ENCODE results near the gene CRAMP1.

GRCh38 chr16:1651094-1651973, 39.2 kb downstream of the CRAMP1 start:
- TF ChIP-seq CTCF (IDR thresholded peaks at IDR 0.05) (no peak), EZH2phosphoT487 (IDR thresholded peaks at IDR 0.05) (no peak), EZH2 (IDR thresholded peaks at IDR 0.05) (no peak)

Measured in neural progenitor cell (in vitro differentiated cells).